Putamen (tissue), 1 donor: ENCODE results near the gene PREX1.
"Not testable (repeated sequence)": the region's sequence is repeated elsewhere in the genome, so short reads cannot be mapped to it uniquely, and the experiment has no call there.

Experiments used
- DNase-seq: peaks from one replicate; pipeline ENCODE4 v3.0.0-alpha.2; 2016; ENCODE audit warnings: low spot score

PREX1 gene

DNA sequence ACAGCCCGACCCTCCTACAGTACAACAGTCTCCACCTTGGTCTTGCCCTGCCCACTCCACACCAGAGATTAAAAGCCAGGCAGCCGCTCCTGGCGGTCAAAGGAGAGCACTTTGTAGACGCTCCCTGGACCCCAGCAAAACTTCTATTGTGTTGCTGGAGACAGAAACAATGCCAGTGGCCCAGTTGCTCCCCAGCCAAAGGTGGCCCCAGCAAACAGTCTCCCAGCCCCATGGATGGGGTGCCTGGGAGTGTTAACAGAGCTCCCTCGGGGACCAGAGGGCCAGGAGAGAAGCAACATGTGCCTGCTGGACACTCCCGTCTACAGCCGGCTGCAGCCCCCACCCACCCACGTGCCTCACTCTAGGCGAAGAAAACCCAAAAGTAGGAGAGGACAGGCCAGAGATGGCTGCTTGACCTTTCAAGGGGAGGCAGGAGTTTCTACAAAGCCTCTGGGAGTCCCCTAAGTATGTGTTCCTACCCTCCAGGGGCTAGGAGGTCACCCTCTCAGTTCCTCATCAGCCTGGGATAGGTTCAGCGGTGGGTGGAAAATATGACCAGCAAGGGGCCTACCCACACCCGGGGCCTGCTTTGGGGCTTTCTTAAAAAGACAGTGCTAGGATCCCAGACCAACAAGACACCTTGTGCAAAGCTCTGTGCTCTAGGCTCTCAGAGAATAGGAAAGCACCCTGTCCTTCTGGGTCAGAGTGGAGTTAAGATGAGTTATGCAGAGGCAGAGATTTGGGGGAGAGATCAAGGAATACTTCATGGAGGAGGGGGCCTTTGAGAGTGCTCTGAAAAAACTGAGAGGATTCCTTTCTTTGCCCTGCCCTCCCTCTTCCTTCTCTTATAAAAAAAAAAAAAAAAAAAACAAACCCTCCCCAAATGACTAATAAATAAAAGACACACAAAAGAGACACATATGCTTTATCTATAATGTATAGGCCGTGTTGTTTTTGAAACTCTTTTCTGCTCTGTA, 19.0 kb upstream of the PREX1 start:
- DNase-seq, result peak; percentile 25

DNA sequence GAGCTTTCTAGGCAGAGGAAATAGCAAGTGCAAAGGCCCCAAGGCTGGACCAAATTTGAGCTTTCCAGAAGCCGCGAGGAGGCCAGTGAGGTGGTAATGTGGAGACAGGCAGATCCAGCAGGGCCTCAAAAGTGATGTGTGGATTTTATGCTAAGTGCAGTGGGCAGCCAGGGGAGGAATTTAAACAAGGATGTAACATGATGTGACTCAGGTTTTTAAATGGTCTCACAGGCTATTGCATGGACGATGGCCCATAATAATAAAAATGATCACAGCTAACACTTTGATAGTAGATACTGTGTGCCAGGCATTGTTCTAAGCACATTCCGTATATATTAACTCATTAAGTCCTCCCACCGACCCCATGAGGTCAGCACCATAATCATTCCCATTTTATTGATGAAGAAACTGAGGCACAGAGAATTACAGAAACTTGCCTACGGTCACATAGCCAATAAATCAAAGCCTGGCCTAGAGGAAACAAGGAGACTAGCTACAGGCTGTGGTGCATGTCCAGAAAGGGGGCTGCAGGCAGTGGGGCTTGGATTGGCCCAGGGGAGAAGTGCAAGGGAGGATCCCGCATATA, 18.0 kb upstream of the PREX1 start:
- no peak for DNase-seq

DNA sequence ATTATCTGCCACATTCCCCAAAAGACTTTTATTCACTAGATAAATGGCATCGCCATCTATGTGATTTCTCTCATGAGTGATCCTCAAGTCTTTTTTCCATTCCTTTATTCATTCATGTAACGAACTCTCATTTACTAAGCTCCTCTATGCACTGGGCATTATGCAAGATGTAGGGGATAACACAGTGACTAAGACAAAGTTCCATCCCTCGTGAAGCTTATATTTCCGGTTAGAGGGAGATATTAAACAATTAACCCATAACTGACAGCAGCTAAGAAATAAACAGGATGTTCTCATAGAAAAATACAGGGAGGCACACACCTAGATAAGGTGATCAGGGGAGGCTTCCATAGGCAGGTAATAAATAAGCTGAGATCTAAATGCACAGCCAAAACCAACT, 17.2 kb upstream of the PREX1 start:
- DNase-seq, result no peak

DNA sequence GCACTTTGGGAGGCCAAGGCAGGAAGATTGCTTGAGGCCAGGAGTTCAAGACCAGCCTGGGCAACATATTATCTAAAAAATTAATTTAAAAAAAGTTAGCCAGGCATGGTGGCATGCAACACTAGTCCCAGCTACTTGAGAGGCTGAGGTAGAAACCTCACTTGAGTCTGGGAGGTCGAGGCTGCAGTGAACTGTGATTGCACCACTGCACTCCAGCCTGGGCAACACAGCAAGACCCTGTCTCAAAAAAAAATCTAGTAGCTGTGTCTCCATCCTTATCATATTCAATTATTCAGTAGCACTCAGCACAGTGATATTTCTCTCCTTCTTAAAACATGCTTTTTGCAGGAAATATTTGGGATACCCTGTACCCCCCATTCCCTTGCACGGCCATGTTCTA, 16.1 kb upstream of the PREX1 start:
- DNase-seq, result not testable (repeated sequence)

DNA sequence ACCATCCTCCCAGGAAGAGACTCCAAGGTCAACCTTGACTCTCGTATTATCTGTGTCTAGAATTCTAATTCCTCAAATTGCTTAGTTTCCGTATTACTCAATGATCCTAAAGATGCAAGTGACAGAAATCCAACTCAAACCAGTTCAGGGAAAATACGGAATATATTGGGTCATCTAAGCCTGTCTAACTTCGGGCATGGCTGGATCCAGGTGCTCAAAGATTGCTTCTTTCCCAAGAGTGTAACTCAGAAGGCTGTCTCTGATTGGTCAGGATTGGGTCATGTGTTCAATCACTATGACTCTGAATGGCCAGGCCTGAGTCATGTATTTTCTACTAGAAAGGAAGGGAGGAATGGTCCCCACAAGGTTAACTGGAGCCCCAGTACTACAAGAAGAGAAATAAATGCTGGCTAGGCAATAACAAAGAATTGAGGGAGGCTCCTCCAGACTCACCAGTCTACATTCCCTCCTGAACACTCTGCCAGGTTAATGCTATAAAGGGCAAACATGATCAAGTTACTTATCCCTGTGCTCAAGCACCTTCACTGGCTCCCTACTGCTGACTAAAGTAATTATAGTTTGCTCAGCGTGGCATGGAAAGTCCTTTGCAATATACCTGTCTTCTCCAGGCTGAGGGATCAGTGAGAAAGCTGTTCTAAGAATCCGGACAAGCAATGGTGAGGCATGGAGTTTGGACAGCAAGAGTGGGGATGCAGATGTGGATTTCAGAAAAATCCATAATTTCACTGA, 15.4 kb upstream of the PREX1 start:
- no peak for DNase-seq

DNA sequence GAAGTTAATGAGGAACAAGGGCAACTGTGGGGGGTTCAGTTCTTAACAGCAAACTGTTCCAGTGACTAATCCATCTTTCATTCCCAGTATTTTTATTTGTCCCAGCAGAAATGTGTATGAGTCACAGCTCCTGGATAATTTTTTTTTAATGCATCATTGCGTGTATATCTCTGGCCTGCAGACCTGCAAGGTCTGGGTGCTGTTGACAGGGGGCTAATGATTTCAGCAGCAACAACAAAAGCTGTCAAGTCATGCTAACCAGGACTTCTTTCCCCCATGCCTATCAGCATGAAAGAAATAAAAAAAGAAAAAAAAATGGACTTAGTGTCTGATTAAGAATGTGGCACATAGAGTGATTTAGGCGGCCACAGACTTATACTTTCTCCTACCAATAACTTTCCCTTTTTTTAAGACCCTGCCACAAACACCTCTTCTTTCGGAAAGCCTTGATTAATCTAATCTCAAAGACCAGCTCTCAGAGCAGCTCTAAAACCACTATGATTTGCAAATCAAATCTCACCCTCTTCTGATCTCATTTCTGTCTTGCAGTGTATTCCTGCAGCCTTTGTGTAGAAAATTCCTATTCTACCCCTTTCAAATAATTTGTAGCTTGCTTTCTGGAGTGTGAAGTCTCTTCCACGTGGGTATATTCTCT, 14.2 kb upstream of the PREX1 start:
- no peak for DNase-seq

DNA sequence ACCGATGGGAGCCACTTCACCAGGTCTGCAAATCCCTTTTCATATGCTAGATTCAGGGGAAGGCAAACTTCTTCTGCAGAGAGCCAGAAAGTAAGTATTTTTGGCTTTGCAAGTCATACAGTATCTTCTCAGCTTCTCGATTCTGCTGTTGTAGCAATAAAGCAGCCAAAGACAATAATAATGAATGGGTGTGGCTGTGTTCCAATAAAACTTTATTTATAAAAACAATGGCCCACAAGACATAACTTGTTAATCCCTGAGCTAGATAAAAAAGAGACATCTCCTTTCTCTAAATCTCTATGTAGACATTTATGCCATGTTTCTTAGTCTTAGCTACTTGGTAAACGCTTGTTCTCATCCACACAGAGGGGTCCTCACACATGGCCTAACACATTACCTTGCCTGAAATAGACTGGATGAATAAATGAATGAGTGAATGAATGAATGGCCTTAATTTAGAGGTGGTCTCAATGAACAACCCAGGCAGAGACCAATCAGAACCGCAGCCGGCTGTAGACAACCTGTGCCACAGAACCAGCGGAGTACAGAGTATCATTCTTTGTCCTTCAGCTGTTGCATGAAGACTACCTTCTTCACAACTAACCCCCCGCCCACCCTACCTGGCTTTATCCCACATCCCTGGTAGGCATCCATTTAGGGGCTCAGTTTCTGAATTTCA, 13.5 kb upstream of the PREX1 start:
- no peak for DNase-seq

- DNase-seq, result no peak
Observed at GRCh38 chr20:48839154-48839917, 11.5 kb upstream of the PREX1 start.

GRCh38 chr20:48837014-48837413, 9.2 kb upstream of the PREX1 start:
- no peak for DNase-seq

DNA sequence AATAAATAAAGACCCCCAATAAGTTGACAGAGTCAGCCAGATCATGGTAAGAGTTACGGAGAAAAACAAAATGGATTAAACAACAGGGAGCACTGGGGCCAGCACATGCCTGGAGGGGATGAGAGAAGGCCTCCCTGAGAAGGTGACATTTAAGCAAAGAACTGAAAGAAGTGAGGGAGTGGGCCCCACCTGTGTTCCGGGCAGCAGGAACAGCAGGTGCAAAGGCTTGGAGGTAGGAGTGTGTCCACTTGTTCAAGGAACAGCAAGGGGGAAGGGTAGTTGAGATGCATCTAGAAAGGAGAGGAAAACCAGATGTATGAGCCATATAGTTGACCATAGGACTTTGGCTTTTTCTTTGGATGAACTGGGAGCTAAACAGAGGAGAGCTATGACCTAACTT, 7.6 kb upstream of the PREX1 start:
- no peak for DNase-seq

GRCh38 chr20:48834278-48834677, 6.5 kb upstream of the PREX1 start:
- DNase-seq, result no peak

GRCh38 chr20:48832405-48832730, 4.6 kb upstream of the PREX1 start:
- DNase-seq, result no peak

GRCh38 chr20:48831718-48832404, 4.1 kb upstream of the PREX1 start:
- DNase-seq, result peak; percentile 43

DNA sequence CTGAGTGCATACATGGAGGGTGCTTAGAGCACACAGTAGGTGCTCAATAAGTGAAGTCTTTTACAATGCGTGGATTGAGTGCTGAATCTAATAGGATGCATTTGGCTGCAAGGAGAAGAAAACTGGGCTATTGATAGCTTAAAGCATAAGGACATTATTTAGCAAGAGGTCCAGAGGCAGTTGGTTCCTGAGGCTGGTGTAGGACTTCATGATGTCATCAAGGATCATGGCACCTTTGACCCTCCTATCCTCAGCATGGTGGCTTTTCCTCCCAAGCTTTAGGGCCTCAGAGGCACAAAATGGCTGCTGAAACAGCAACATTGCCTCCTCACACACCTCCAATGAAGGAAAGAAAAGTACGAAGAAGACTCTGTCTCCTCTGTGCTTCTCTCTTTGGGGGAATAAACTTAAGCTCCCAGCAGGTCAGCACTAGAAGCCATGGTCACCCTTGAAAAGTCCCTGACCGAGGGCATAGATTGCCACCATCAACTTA, 3.1 kb upstream of the PREX1 start:
- no peak for DNase-seq

- no peak for DNase-seq
Observed at GRCh38 chr20:48829940-48830339, 2.1 kb upstream of the PREX1 start.

GRCh38 chr20:48828734-48829460, 1.1 kb upstream of the PREX1 start:
- no peak for DNase-seq

DNA sequence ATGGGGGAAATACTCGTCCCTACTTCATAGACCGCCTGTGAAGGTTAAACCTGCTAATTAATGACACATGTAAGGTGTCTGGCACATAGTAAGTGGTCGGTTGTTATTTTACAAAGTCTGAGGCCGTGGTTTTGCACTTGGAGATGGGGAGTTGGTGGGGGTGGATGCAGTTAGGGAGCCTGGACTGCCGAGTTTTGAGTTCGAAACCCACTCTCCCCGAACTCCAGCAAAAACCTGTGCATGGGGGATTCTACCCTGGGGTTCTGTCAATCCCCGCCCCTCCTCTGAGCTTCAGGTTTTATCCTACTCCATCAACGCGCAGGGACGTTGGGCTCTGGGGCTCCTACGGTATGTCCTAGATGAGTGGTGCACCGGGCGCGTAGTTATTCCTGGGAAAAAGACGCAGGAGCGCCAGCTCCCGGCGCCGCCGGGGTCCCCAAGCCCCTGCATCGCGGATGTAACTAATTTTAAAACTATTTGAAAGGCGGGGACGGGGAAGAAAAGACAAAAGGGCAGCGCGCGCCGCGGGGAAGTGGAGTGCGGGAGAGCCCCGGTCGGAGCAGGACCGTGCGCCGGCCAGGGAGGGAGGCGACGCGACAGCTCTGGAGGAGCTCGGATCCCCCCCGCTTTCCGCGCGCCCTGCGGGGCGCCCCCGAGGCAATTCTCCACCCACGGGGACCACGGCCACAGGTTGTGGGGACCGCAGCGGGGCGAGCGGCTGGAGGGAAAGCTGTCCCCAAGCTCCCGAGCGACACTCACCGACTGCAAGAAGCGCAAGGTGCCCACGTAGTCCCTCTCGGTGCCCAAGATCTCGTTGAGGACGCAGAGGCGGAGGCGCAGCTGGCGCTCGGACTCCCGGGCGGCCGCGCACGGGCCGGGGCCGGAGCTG, 672 bp downstream of the PREX1 start:
- DNase-seq, result no peak

DNA sequence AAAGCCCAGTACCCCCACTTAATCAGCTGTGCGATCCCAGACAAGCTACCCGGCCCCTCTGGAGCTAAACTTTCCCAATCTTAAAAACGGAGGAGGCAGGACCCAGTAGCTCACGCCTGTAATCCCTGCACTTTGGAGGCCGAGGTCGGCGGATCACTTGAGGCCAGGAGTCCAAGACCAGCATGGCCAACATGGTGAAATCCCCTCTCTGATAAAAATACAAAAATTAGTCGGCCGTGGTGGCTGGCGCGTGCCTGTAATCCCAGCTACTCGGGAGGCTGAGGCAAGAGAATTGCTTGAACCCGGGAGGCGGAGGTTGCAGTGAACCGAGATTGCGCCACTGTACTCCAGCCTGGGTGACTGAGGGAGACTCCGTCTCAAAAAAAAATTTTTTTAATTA, 1.3 kb downstream of the PREX1 start:
- not testable (repeated sequence) for DNase-seq

GRCh38 chr20:48826069-48826468, 1.7 kb downstream of the PREX1 start:
- no peak for DNase-seq
